PC-3 (cell line): ENCODE results near the gene PCLAF. TPM values are rescaled to one million over a fixed set of nuclear protein-coding genes. Genes with fewer than 3 reads are reported as not detected.
"Not testable (repeated sequence)": the region's sequence is repeated elsewhere in the genome, so short reads cannot be mapped to it uniquely, and the experiment has no call there.

ENCODE experiments used
- ATAC-seq: fragments of 200-7000 bp; cut with Tn5 transposase; 2 replicates; pipeline ENCODE4 v1.9.1; 2020; ENCODE audit warnings: mild to moderate bottlenecking, moderate library complexity
- BruUV-seq: library from RNA; stranded (reverse); fragments of 400-500 nt; replicated peaks from 2 replicates; lab custom pipeline; 2021; lab: Mats Ljungman, UMichigan
- CTCF ChIA-PET: fragments of 300-600 bp; sonication (Branson Sonifier 250); formaldehyde crosslinking; loops from one replicate; lab custom pipeline; 2022; ENCODE audit warnings: antibody characterized with exemption; lab: Charles Lee
- POLR2A ChIA-PET: fragments of 300-600 bp; sonication (Branson Sonifier 250); formaldehyde crosslinking; loops from one replicate; lab custom pipeline; 2022; ENCODE audit warnings: antibody characterized with exemption; ENCODE audit not compliant: unreplicated experiment; lab: Charles Lee
- DNase-seq: peaks from one replicate; pipeline ENCODE4 v3.0.0-alpha.2; 2015
- H2AFZ ChIP-seq: fragments of 300-600 bp; sonication (generic); 2 replicates; pipeline ENCODE4 v1.6.0; 2016; ENCODE audit warnings: antibody characterized with exemption, low read length
- H3F3A ChIP-seq: fragments of 300-600 bp; sonication (generic); one replicate; pipeline ENCODE4 v1.6.0; 2017; ENCODE audit warnings: antibody characterized with exemption, low read length, control low read depth, mild to moderate bottlenecking; ENCODE audit not compliant: unreplicated experiment
- H3K27ac ChIP-seq: fragments of 300-600 bp; sonication (generic); 2 replicates; pipeline ENCODE4 v1.5.1; 2016; ENCODE audit warnings: mild to moderate bottlenecking, low read length
- H3K27me3 ChIP-seq: fragments of 300-600 bp; sonication (generic); 2 replicates; pipeline ENCODE4 v1.6.1; 2016; ENCODE audit warnings: low read length, mixed read lengths
- H3K36me3 ChIP-seq: fragments of 300-600 bp; sonication (generic); 2 replicates; pipeline ENCODE4 v1.6.1; 2016; ENCODE audit warnings: low read depth, mixed run types, low read length, mixed read lengths
- H3K4me1 ChIP-seq: fragments of 300-600 bp; sonication (generic); 2 replicates; pipeline ENCODE4 v1.5.1; 2016; ENCODE audit warnings: low read length; ENCODE audit not compliant: insufficient read depth
- H3K4me2 ChIP-seq: fragments of 300-600 bp; sonication (generic); 2 replicates; pipeline ENCODE4 v1.6.0; 2016; ENCODE audit warnings: low read length
- H3K4me3 ChIP-seq: fragments of 300-600 bp; sonication (generic); 2 replicates; pipeline ENCODE4 v1.5.1; 2016; ENCODE audit warnings: mild to moderate bottlenecking, low read length, mixed read lengths
- H3K79me2 ChIP-seq: fragments of 300-600 bp; sonication (generic); 2 replicates; pipeline ENCODE4 v1.6.1; 2017; ENCODE audit warnings: low read length, mixed read lengths
- H3K9ac ChIP-seq: fragments of 300-600 bp; sonication (generic); 2 replicates; pipeline ENCODE4 v1.6.0; 2016; ENCODE audit warnings: mild to moderate bottlenecking, low read length
- H3K9me2 ChIP-seq: fragments of 300-600 bp; sonication (generic); replicated peaks from 2 replicates; pipeline ENCODE4 v1.6.1; 2016; ENCODE audit warnings: mixed run types, low read length, mixed read lengths
- H3K9me3 ChIP-seq: fragments of 300-600 bp; sonication (generic); 2 replicates; pipeline ENCODE4 v1.6.1; 2016; ENCODE audit warnings: low read length, mixed read lengths
- H4K20me1 ChIP-seq: fragments of 300-600 bp; sonication (generic); 2 replicates; pipeline ENCODE4 v1.6.1; 2016; ENCODE audit warnings: low read length, mixed read lengths
- CTCF ChIP-seq: fragments of 300-600 bp; sonication (generic); conservative IDR thresholded peaks from 2 replicates; pipeline ENCODE4 v1.5.1; 2017; ENCODE audit warnings: antibody characterized with exemption, low read depth, mild to moderate bottlenecking, low read length
- EZH2 ChIP-seq: fragments of 300-600 bp; sonication (generic); IDR thresholded peaks from one replicate; pipeline ENCODE4 v1.6.1; 2017; ENCODE audit warnings: antibody characterized with exemption, mild to moderate bottlenecking, low read length; ENCODE audit not compliant: unreplicated experiment
- EZH2phosphoT487 ChIP-seq: fragments of 300-600 bp; sonication (generic); IDR thresholded peaks from 2 replicates; pipeline ENCODE4 v1.6.1; 2018; ENCODE audit warnings: mild to moderate bottlenecking, antibody characterized with exemption, low read length, borderline replicate concordance
- intact Hi-C: fragments of 100-400 bp; cut with micrococcal nuclease; formaldehyde crosslinking; loops from 2 replicates; pipeline ENCODE4 v1.9.0; 2023
- total RNA-seq: library from RNA; depleted of rRNA; stranded (reverse); fragments of >200 nt; gene quantifications from 2 replicates; pipeline ENCODE4 v1.2.3, GENCODE V29; 2014

The PCLAF gene
- total RNA-seq, 1 experiment from 2014 or later, result 52.4 TPM

- Histone ChIP-seq H3K4me2 (no peak overlapping the region), H3K4me3 (no peak overlapping the region), H3K27me3 (no peaks in the 10 kb centered on the region), H3K9me3 (no peaks in the 10 kb centered on the region), H3K36me3 (peaks cover 9% of the 10 kb centered on the region; the same call in 1 of the 2 replicates), H4K20me1 (no peaks in the 10 kb centered on the region), H3K27ac (no peak overlapping the region), H3K9me2 (no peaks in the 10 kb centered on the region), H2AFZ (no peak overlapping the region), H3K79me2 (peaks cover 3% of the 10 kb centered on the region; the same call in 1 of the 2 replicates), H3K9ac (no peak overlapping the region), H3K4me1 (no peaks in the 10 kb centered on the region), H3F3A (no peaks in the 10 kb centered on the region)
- POLR2A ChIA-PET, result no interaction called here
- BruUV-seq, result no TSS peak
- TF ChIP-seq EZH2phosphoT487 (no peak), EZH2 (no peak), CTCF (no peak)
- DNase-seq (no peak), ATAC-seq (no peak)
- intact Hi-C loops, result no loop called here
- CTCF ChIA-PET, result no interaction called here
Observed at GRCh38 chr15:64373360-64373759, 7.9 kb downstream of the PCLAF start.

- H4K20me1 ChIP-seq, H3F3A ChIP-seq, H3K9me2 ChIP-seq, H3K27ac ChIP-seq, H3K36me3 ChIP-seq, H3K9ac ChIP-seq, H3K4me1 ChIP-seq, BruUV-seq, H3K27me3 ChIP-seq, H3K79me2 ChIP-seq, H3K4me2 ChIP-seq, H2AFZ ChIP-seq, ATAC-seq, CTCF ChIA-PET, POLR2A ChIA-PET, intact Hi-C loops, DNase-seq, H3K9me3 ChIP-seq, H3K4me3 ChIP-seq: not testable (repeated sequence)
Observed at GRCh38 chr15:64371383-64371782, 9.9 kb downstream of the PCLAF start.

GRCh38 chr15:64369078-64369607 is 12.1 kb downstream of the PCLAF start:
- H3K4me1 ChIP-seq, result no peaks in the 10 kb centered on the region
- H3K79me2 ChIP-seq, result no peaks in the 10 kb centered on the region
- CTCF ChIA-PET, result interaction anchor here (0.7 kb wide), 1 partner anchor 154 kb away, joined by 3 read pairs; no protein-coding TSS in a partner anchor
- POLR2A ChIA-PET, result no interaction called here
- no peaks in the 10 kb centered on the region for H3K27me3 ChIP-seq
- intact Hi-C loops, result no loop called here
- no peak overlapping the region for H2AFZ ChIP-seq
- no peaks in the 10 kb centered on the region for H3K9me2 ChIP-seq
- H3K4me3 ChIP-seq, result no peak overlapping the region
- no peaks in the 10 kb centered on the region for H4K20me1 ChIP-seq
- H3K27ac ChIP-seq, result no peak overlapping the region
- H3K36me3 ChIP-seq, result peaks cover 8% of the 10 kb centered on the region; the same call in 1 of the 2 replicates
- ATAC-seq, result no peak
- TF ChIP-seq EZH2 (no peak), EZH2phosphoT487 (no peak), CTCF (no peak)
- no peaks in the 10 kb centered on the region for H3F3A ChIP-seq
- BruUV-seq, result no TSS peak
- H3K9ac ChIP-seq, result no peak overlapping the region
- no peak for DNase-seq
- H3K4me2 ChIP-seq, result no peak overlapping the region
- H3K9me3 ChIP-seq, result no peaks in the 10 kb centered on the region
